IMR-90 (cell line): Measurements from ENCODE around the gene LINC01488. TPM values are rescaled to one million over a fixed set of nuclear protein-coding genes. Genes with fewer than 3 reads are reported as not detected.

ENCODE experiments used
- ATAC-seq: fragments of 200-7000 bp; cut with Tn5 transposase; 2 replicates; pipeline ENCODE4 v1.9.1; 2020; ENCODE audit warnings: low read depth, mild to moderate bottlenecking, moderate library complexity
- BruUV-seq: library from RNA; stranded (reverse); fragments of 400-500 nt; replicated peaks from 2 replicates; lab custom pipeline; 2021; lab: Mats Ljungman, UMichigan
- CTCF ChIA-PET: fragments of 300-600 bp; formaldehyde crosslinking; extraction: SDS; loops from one replicate; lab custom pipeline; 2021; ENCODE audit warnings: antibody characterized with exemption; lab: Yijun Ruan, JAX
- POLR2A ChIA-PET: fragments of 300-600 bp; sonication (Branson Sonifier 250); formaldehyde crosslinking; loops from one replicate; lab custom pipeline; 2022; ENCODE audit warnings: antibody characterized with exemption; ENCODE audit not compliant: unreplicated experiment; lab: Charles Lee
- DNase-seq: peaks from one replicate; pipeline ENCODE4 v3.0.0; 2013
- H2AFZ ChIP-seq: replicated peaks from 2 replicates; pipeline ENCODE3; 2013; ENCODE audit warnings: low read length, mild to moderate bottlenecking; ENCODE audit not compliant: poor library complexity
- H2AK5ac ChIP-seq: 2 replicates; pipeline ENCODE4 v1.6.1; 2013; ENCODE audit warnings: low read depth, low read length, inconsistent platforms
- H2AK9ac ChIP-seq: replicated peaks from 2 replicates; pipeline ENCODE3; 2013; ENCODE audit warnings: mild to moderate bottlenecking, low read depth, low read length, moderate library complexity; ENCODE audit not compliant: poor library complexity
- H2BK120ac ChIP-seq: 2 replicates; pipeline ENCODE4 v1.6.1; 2013; ENCODE audit warnings: low read depth, low read length, inconsistent platforms
- H2BK15ac ChIP-seq: 3 replicates; pipeline ENCODE4 v1.6.1; 2013; ENCODE audit warnings: low read depth, low read length, inconsistent platforms
- H2BK20ac ChIP-seq: 2 replicates; pipeline ENCODE4 v1.6.1; 2013; ENCODE audit warnings: low read depth, mild to moderate bottlenecking, inconsistent platforms, low read length, moderate library complexity
- H2BK5ac ChIP-seq: 2 replicates; pipeline ENCODE4 v1.6.1; 2013; ENCODE audit warnings: mild to moderate bottlenecking, low read depth, low read length, inconsistent platforms; ENCODE audit not compliant: poor library complexity, severe bottlenecking
- H3K14ac ChIP-seq: replicated peaks from 2 replicates; pipeline ENCODE4 v1.6.1; 2013; ENCODE audit warnings: low read depth, low read length, inconsistent platforms
- H3K18ac ChIP-seq: 2 replicates; pipeline ENCODE4 v1.6.1; 2013; ENCODE audit warnings: low read depth, low read length, control low read depth
- H3K23ac ChIP-seq: 2 replicates; pipeline ENCODE4 v1.6.1; 2013; ENCODE audit warnings: low read depth, low read length, inconsistent platforms
- H3K27ac ChIP-seq: 2 replicates; pipeline ENCODE4 v1.5.1; 2013; ENCODE audit warnings: mild to moderate bottlenecking, control low read depth, low read length; ENCODE audit not compliant: insufficient read depth
- H3K27me3 ChIP-seq: 2 replicates; pipeline ENCODE4 v1.6.1; 2013; ENCODE audit warnings: low read length; ENCODE audit not compliant: control insufficient read depth, insufficient read depth
- H3K36me3 ChIP-seq: 2 replicates; pipeline ENCODE4 v1.6.1; 2013; ENCODE audit warnings: low read length, mixed read lengths; ENCODE audit not compliant: control insufficient read depth, insufficient read depth
- H3K4ac ChIP-seq: 2 replicates; pipeline ENCODE4 v1.6.1; 2013; ENCODE audit warnings: low read depth, low read length, inconsistent platforms
- H3K4me1 ChIP-seq: 2 replicates; pipeline ENCODE4 v1.6.1; 2013; ENCODE audit warnings: low read length, mixed read lengths; ENCODE audit not compliant: control insufficient read depth, insufficient read depth
- H3K4me2 ChIP-seq: 2 replicates; pipeline ENCODE4 v1.6.1; 2013; ENCODE audit warnings: low read depth, mild to moderate bottlenecking, control low read depth, low read length, moderate library complexity
- H3K4me3 ChIP-seq: 2 replicates; pipeline ENCODE4 v1.5.1; 2013; ENCODE audit warnings: low read depth, mild to moderate bottlenecking, control low read depth, low read length, moderate library complexity; ENCODE audit not compliant: insufficient read depth
- H3K56ac ChIP-seq: 2 replicates; pipeline ENCODE4 v1.6.1; 2013; ENCODE audit warnings: low read length, inconsistent platforms; ENCODE audit not compliant: insufficient read depth; ENCODE audit errors: extremely low read depth
- H3K79me1 ChIP-seq, 2 experiments: 2 replicates each; pipeline ENCODE4 v1.6.1; 2013; ENCODE audit warnings: low read length in 2 of 2, inconsistent platforms in 1 of 2, low read depth in 1 of 2
- H3K9ac ChIP-seq: 2 replicates; pipeline ENCODE4 v1.6.1; 2013; ENCODE audit warnings: low read depth, low read length, control low read depth
- H3K9me1 ChIP-seq: 2 replicates; pipeline ENCODE4 v1.6.1; 2013; ENCODE audit warnings: low read length, inconsistent platforms; ENCODE audit not compliant: insufficient read depth
- H3K9me3 ChIP-seq: 2 replicates; pipeline ENCODE4 v1.6.1; 2013; ENCODE audit warnings: low read length; ENCODE audit not compliant: control insufficient read depth, insufficient read depth
- H4K20me1 ChIP-seq: 2 replicates; pipeline ENCODE4 v1.6.1; 2013; ENCODE audit warnings: low read length, inconsistent platforms; ENCODE audit not compliant: insufficient read depth
- H4K5ac ChIP-seq: 2 replicates; pipeline ENCODE4 v1.6.1; 2013; ENCODE audit warnings: mild to moderate bottlenecking, low read depth, low read length, control low read depth
- H4K8ac ChIP-seq, 2 experiments: 2 replicates each; pipeline ENCODE4 v1.6.1; 2013; ENCODE audit warnings: low read depth in 2 of 2, low read length in 2 of 2, control low read depth in 1 of 2, inconsistent platforms in 1 of 2
- H4K91ac ChIP-seq: 2 replicates; pipeline ENCODE4 v1.6.1; 2013; ENCODE audit warnings: low read depth, low read length, inconsistent platforms; ENCODE audit not compliant: insufficient read depth
- BHLHE40 ChIP-seq: fragments of 150-350 bp; IDR thresholded peaks from 2 replicates; pipeline ENCODE4 v1.6.1; 2016; ENCODE audit warnings: mild to moderate bottlenecking, low read depth, low read length
- CEBPB ChIP-seq: IDR thresholded peaks from 2 replicates; pipeline ENCODE4 v1.6.1; 2012; ENCODE audit warnings: low read depth, low read length, improper control_type of control experiment
- CHD1 ChIP-seq: IDR thresholded peaks from 2 replicates; pipeline ENCODE4 v1.6.1; 2012; ENCODE audit warnings: low read depth, low read length, improper control_type of control experiment
- CTCF ChIP-seq: conservative IDR thresholded peaks from 2 replicates; pipeline ENCODE4 v1.5.1; 2012; ENCODE audit warnings: mild to moderate bottlenecking, low read depth, low read length, improper control_type of control experiment
- ELK1 ChIP-seq: fragments of 150-350 bp; IDR thresholded peaks from 2 replicates; pipeline ENCODE4 v1.6.1; 2016; ENCODE audit warnings: low read depth, mild to moderate bottlenecking, low read length, moderate library complexity, borderline replicate concordance
- FOS ChIP-seq: fragments of 150-350 bp; IDR thresholded peaks from 2 replicates; pipeline ENCODE4 v1.6.1; 2016; ENCODE audit warnings: low read depth, low read length
- MAFK ChIP-seq: IDR thresholded peaks from 2 replicates; pipeline ENCODE4 v1.6.1; 2012; ENCODE audit warnings: low read depth, low read length, improper control_type of control experiment
- MAZ ChIP-seq: IDR thresholded peaks from 2 replicates; pipeline ENCODE4 v1.6.1; 2012; ENCODE audit warnings: low read depth, mild to moderate bottlenecking, low read length, improper control_type of control experiment, moderate library complexity, borderline replicate concordance
- MXI1 ChIP-seq: IDR thresholded peaks from 2 replicates; pipeline ENCODE4 v1.6.1; 2012; ENCODE audit warnings: low read depth, mild to moderate bottlenecking, low read length, moderate library complexity, borderline replicate concordance
- NFE2L2 ChIP-seq: fragments of 150-350 bp; IDR thresholded peaks from 2 replicates; pipeline ENCODE4 v1.6.1; 2016; ENCODE audit warnings: low read depth, mild to moderate bottlenecking, low read length
- POLR2A ChIP-seq: IDR thresholded peaks from 2 replicates; pipeline ENCODE4 v1.6.1; 2012; ENCODE audit warnings: mild to moderate bottlenecking, low read depth, low read length
- RAD21 ChIP-seq: IDR thresholded peaks from 2 replicates; pipeline ENCODE4 v1.6.1; 2012; ENCODE audit warnings: low read length, improper control_type of control experiment
- RCOR1 ChIP-seq: IDR thresholded peaks from 2 replicates; pipeline ENCODE4 v1.6.1; 2012; ENCODE audit warnings: mild to moderate bottlenecking, low read length, improper control_type of control experiment; ENCODE audit not compliant: insufficient replicate concordance
- RFX5 ChIP-seq: IDR thresholded peaks from 2 replicates; pipeline ENCODE4 v1.8.0; 2012; ENCODE audit warnings: low read depth, mild to moderate bottlenecking, low read length, moderate library complexity
- SMC3 ChIP-seq: fragments of 150-350 bp; IDR thresholded peaks from 2 replicates; pipeline ENCODE4 v1.6.1; 2016; ENCODE audit warnings: low read depth, mild to moderate bottlenecking, antibody characterized with exemption, low read length, moderate library complexity
- USF2 ChIP-seq: fragments of 150-350 bp; IDR thresholded peaks from 2 replicates; pipeline ENCODE4 v1.6.1; 2017; ENCODE audit warnings: mild to moderate bottlenecking, antibody characterized with exemption, low read length, low read depth
- dilution Hi-C: fragments of 300-500 bp; cut with HindIII; formaldehyde crosslinking; loops from one replicate; pipeline ENCODE4 v1.14.3; 2018; ENCODE audit warnings: low sequenced_read_pairs; ENCODE audit not compliant: unreplicated experiment
- in situ Hi-C: fragments of 300-500 bp; cut with MboI; formaldehyde crosslinking; loops from 3 replicates; pipeline ENCODE4 v1.14.3; 2019; ENCODE audit warnings: low sequenced_read_pairs, inconsistent platforms, mixed read lengths
- intact Hi-C: fragments of 100-400 bp; cut with micrococcal nuclease; formaldehyde crosslinking; loops from 2 replicates; pipeline ENCODE4 v1.10.0; 2022
- polyA plus RNA-seq, 3 experiments: library from polyadenylated mRNA; depleted of rRNA; stranded (reverse); fragments of >200 nt; gene quantifications; 2 replicates each; pipeline ENCODE4 v1.2.3, GENCODE V29; 2012; ENCODE audit warnings: low replicate concordance in 1 of 3
- total RNA-seq: library from RNA; depleted of rRNA; stranded (reverse); fragments of >200 nt; gene quantifications from 2 replicates; pipeline ENCODE4 v1.2.3, GENCODE V29; 2012

LINC01488 gene
- total and polyA plus RNA-seq, 2 of the 4 experiments (the other 2 are of a cell fraction): not detected

GRCh38 chr11:69451289-69451688 lies 30.2 kb upstream of the LINC01488 start:
- H3K14ac ChIP-seq: no peak overlapping the region
- H3K79me1 ChIP-seq: no peaks in the 10 kb centered on the region
- H3K27me3 ChIP-seq: no peaks in the 10 kb centered on the region
- no peak for ATAC-seq
- H3K4me1 ChIP-seq: peaks cover 9% of the 10 kb centered on the region
- H2AK5ac ChIP-seq: peak overlapping the region; percentile 33; the same call in 1 of the 2 replicates
- peaks cover 9% of the 10 kb centered on the region; the same call in 1 of the 2 replicates for H3K9me1 ChIP-seq
- no peak overlapping the region for H2AK9ac ChIP-seq
- no peak for TF ChIP-seq BHLHE40
- no peak for TF ChIP-seq MAFK
- no peak for TF ChIP-seq CTCF
- no peak for TF ChIP-seq ELK1
- TF ChIP-seq USF2: no peak
- TF ChIP-seq RFX5: no peak
- no peak for TF ChIP-seq MXI1
- TF ChIP-seq POLR2A: no peak
- no peak for TF ChIP-seq SMC3
- TF ChIP-seq MAZ: no peak
- no peak for TF ChIP-seq RCOR1
- TF ChIP-seq NFE2L2: no peak
- no peak for TF ChIP-seq CEBPB
- no peak for TF ChIP-seq CHD1
- no peak for TF ChIP-seq FOS
- no peak for TF ChIP-seq RAD21
- H3K4me2 ChIP-seq: no peak overlapping the region
- no peak overlapping the region for H3K4me3 ChIP-seq
- ChIA-PET POLR2A (no interaction called here), CTCF (no interaction called here)
- no peak overlapping the region for H2BK20ac ChIP-seq
- H4K5ac ChIP-seq: no peak overlapping the region
- H2BK15ac ChIP-seq: no peak overlapping the region
- intact Hi-C loops (no loop called here), dilution Hi-C loops (no loop called here), in situ Hi-C loops (no loop called here)
- no peak overlapping the region for H2BK5ac ChIP-seq
- DNase-seq: no peak
- no peak overlapping the region for H3K4ac ChIP-seq
- H3K9ac ChIP-seq: no peak overlapping the region
- H4K91ac ChIP-seq: no peak overlapping the region
- H3K18ac ChIP-seq: no peak overlapping the region
- H3K9me3 ChIP-seq: no peaks in the 10 kb centered on the region
- no peak overlapping the region for H2BK120ac ChIP-seq
- H3K27ac ChIP-seq: no peak overlapping the region
- no peaks in the 10 kb centered on the region for H3K36me3 ChIP-seq
- H4K8ac ChIP-seq: no peak overlapping the region
- no peaks in the 10 kb centered on the region for H4K20me1 ChIP-seq
- no peak overlapping the region for H3K56ac ChIP-seq
- H3K23ac ChIP-seq: no peak overlapping the region
- no peak overlapping the region for H2AFZ ChIP-seq
- no TSS peak for BruUV-seq
